Measurements from ENCODE around the gene CDC37. TPM values are rescaled to one million over a fixed set of nuclear protein-coding genes. Genes with fewer than 3 reads are reported as not detected.

The CDC37 gene
- total RNA-seq (100 to 1,000 TPM; 108 to 189 (median 138) TPM), polyA plus RNA-seq (100 to 1,000 TPM; 199 to 282 TPM)
- long read RNA-seq, donor 1, transcript CDC37-201 (8 exons, 1,608 nt), result major isoform, 129 of 246 reads
- long read RNA-seq, donor 1, transcript CDC37-209 (7 exons, 1,377 nt), result minor isoform, 30 of 246 reads
- long read RNA-seq, donor 1, partial matches to known transcripts, result 30 of 246 reads
- long read RNA-seq, donor 1, other reads (novel, unspliced or antisense), result 57 of 246 reads
- long read RNA-seq, donor 2, transcript CDC37-209 (7 exons, 1,377 nt), result minor isoform, 99 of 923 reads
- long read RNA-seq, donor 2, transcript CDC37-201 (8 exons, 1,608 nt), result major isoform, 707 of 923 reads
- long read RNA-seq, donor 2, partial matches to known transcripts, result 35 of 923 reads
- long read RNA-seq, donor 2, other reads (novel, unspliced or antisense), result 82 of 923 reads
- long read RNA-seq, donor 3, transcript CDC37-209 (7 exons, 1,377 nt), result minor isoform, 13 of 182 reads
- long read RNA-seq, donor 3, transcript CDC37-201 (8 exons, 1,608 nt), result major isoform, 104 of 182 reads
- long read RNA-seq, donor 3, partial matches to known transcripts, result 27 of 182 reads
- long read RNA-seq, donor 3, other reads (novel, unspliced or antisense), result 38 of 182 reads

DNA sequence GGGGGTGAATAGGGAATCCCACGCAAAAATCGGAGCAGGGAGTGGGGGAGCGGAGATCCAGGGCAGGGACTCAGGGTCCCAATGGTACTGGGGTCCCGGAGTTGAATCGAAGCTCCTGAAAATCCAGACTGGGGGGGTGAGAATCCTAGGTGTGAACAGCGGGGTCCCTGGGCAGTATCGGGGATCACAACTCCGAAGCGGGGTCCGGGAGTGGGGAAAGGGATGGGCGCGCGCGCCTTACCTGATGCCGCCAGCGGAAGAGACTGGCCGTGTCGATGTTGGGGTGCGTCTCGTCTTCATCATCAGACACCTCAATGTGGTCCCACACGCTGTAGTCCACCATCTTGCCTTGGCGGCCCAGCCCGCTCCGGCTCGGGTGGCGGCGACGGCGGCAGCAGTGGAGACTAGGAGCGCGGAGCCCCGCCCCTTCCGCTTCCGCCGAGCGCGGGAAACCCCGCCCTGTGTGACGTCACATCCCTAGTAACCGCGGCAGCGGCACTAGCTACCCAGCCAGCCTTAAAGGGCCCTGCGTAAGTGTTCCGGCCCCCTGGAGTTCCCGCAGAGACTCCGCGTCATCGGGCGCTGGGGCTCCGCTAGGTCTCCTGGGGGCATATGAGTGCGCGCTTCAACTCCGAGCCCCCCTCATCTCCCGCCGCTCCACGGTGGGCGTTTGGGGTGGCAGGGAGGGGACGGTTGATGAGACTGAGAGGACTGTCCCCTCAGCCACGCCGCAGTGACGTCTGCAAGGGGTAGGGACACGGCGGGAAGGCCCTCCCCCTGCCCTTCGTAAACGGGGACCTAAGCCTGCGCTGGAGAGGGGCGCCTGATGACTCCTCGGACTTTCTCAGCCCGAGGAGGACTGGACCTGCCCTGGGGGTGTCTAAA lies at the start of gene CDC37:
Gene CDC37, minus strand, starts transcription at position 406 of the 885 bp plus-strand sequence. Its CDS starts 63 bp downstream, at position 343.
- H3K4me3 ChIP-seq, result peak within 1 kb of the TSS; percentile 58 to 98 (median 92)
- TF ChIP-seq, protein P1, sequence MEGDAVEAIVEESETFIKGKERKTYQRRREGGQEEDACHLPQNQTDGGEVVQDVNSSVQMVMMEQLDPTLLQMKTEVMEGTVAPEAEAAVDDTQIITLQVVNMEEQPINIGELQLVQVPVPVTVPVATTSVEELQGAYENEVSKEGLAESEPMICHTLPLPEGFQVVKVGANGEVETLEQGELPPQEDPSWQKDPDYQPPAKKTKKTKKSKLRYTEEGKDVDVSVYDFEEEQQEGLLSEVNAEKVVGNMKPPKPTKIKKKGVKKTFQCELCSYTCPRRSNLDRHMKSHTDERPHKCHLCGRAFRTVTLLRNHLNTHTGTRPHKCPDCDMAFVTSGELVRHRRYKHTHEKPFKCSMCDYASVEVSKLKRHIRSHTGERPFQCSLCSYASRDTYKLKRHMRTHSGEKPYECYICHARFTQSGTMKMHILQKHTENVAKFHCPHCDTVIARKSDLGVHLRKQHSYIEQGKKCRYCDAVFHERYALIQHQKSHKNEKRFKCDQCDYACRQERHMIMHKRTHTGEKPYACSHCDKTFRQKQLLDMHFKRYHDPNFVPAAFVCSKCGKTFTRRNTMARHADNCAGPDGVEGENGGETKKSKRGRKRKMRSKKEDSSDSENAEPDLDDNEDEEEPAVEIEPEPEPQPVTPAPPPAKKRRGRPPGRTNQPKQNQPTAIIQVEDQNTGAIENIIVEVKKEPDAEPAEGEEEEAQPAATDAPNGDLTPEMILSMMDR (IDR thresholded peaks at IDR 0.05), result no peak
- TF ChIP-seq POLR2A (IDR thresholded peaks at IDR 0.05), result peak in 1 of 2 donors; percentile 89
- H3K27ac ChIP-seq, result peak within 1 kb of the TSS; percentile 68 to 95 (median 86)
- H3K36me3 ChIP-seq, result peaks cover 0 to 15% (median 0%) of the 10 kb centered on the region in 9 donors
- intact Hi-C loops (cut with DNase I), result loop anchor here in 7 of 10 donors (1.0 to 10.0 kb wide), 6 partner anchors 21 to 171 kb away; partner anchors contain the start of genes CDKN2D (in 5 of the 7) and KRI1 (in 5 of the 7)
- 0 to 1% (median 0%) methylated on average over 16 to 69 of the region's 69 CpGs for WGBS, 4 donors
- H3K4me1 ChIP-seq, result peaks cover 12 to 83% (median 51%) of the 10 kb centered on the region in 12 donors
- ATAC-seq (peak; percentile 92 to 94 (median 93)), DNase-seq (peak; percentile 96 to 98 (median 97))
- no peaks in the 10 kb centered on the region for H3K9me3 ChIP-seq
- peaks cover 4 to 27% (median 11%) of the 10 kb centered on the region in 9 donors for H3K27me3 ChIP-seq

DNA sequence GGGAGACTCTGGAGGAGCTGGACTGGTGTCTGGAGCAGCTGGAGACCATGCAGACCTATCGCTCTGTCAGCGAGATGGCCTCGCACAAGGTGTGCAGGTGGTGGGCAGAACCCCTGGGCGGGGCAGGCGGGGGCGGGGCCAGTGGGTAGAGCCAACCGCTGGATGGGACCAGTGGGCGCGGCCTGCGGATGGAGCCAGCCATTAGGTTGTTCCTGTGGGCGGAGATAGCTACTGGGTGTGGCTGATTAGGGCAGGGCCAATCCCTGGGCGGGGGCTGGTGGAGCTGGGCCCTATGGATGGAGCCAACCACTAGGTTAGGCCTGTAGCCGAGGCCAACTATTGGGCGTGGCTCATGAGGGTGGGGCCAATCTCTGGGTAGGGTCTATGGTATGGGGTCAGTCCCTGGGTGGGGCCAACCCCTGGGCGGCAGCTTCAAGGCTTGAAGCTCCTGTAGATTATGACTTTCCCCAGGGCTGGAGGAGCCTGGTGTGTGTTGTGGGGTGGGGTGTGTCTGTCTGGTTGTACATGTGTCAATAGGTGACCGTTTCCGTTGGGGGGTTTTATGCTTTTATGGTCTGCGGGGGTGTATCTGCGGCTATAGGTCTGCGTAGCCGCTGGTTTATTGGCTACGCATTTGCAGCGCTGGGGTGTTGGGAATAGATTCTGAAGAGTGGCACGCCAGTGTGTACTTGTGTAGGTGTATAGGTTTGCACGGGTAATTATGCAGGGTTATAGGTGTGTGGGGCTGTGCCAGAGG lies 47.7 kb upstream of the CDC37 start:
- H3K27ac ChIP-seq, result no peak overlapping the region
- TF ChIP-seq, protein P1 (IDR thresholded peaks at IDR 0.05), result no peak
- TF ChIP-seq POLR2A (IDR thresholded peaks at IDR 0.05), result no peak
- intact Hi-C loops (cut with DNase I), result no loop called here
- ATAC-seq, result peak in 2 of 4 donors; percentile 22 to 23
- DNase-seq, result no peak
- no peak overlapping the region for H3K4me3 ChIP-seq
- no peaks in the 10 kb centered on the region for H3K9me3 ChIP-seq
- H3K27me3 ChIP-seq, result no peaks in the 10 kb centered on the region
- H3K4me1 ChIP-seq, result no peaks in the 10 kb centered on the region
- H3K36me3 ChIP-seq, result peaks cover 0 to 50% (median 21%) of the 10 kb centered on the region in 9 donors
- 81 to 91% (median 83%) methylated on average over 25 of the region's 25 CpGs for WGBS, 4 donors

DNA sequence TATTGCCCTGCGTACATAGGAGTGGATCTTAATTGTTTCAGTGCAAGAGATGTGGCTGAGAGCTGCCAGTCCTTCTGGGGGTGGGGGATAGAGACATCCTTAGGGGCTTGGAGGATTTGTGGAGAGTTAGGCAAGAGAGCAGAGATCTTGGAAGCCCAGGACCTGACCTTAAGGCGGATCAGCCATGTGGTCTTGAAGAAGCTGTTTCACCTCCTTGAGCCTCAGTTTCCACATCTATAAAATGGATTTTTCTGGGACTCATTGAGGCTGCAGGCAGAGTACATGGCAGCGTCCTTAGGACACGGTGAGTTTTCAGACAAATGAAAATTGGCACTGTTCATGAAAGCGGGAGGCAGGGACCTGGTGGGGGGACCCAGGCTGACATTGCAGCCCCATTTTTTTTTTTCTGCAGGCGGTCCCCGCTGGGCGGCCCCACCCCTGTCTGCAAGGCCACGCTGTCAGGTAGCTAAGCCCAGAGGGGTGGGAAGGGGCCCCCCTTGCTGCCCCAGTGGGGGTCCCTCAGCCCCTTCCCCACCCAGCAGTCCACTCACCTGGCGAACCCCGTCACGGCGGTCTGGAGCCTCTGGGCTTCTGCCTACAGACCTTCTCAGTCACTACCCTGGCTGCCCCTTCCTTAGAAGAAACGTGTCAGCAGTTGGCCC lies 47.0 kb upstream of the CDC37 start:
- TF ChIP-seq POLR2A (IDR thresholded peaks at IDR 0.05), result no peak
- TF ChIP-seq, protein P1 (IDR thresholded peaks at IDR 0.05), result no peak
- WGBS, 4 donors, result 89 to 93% (median 91%) methylated on average over 8 to 14 of the region's 14 CpGs
- H3K27me3 ChIP-seq, result no peaks in the 10 kb centered on the region
- H3K4me1 ChIP-seq, result no peaks in the 10 kb centered on the region
- intact Hi-C loops (cut with DNase I), result no loop called here
- DNase-seq, result no peak
- H3K9me3 ChIP-seq, result no peaks in the 10 kb centered on the region
- peaks cover 0 to 50% (median 21%) of the 10 kb centered on the region in 9 donors for H3K36me3 ChIP-seq
- H3K27ac ChIP-seq, result no peak overlapping the region
- ATAC-seq, result no peak
- no peak overlapping the region for H3K4me3 ChIP-seq

Data from heart left ventricle (tissue), 16 donors.